Measurements from ENCODE around the gene HDDC3. TPM values are rescaled to one million over a fixed set of nuclear protein-coding genes. Genes with fewer than 3 reads are reported as not detected.
A peak's percentile ranks its signal among the peaks of the same experiment; 100 is the strongest.
"Not testable (repeated sequence)": the region's sequence is repeated elsewhere in the genome, so short reads cannot be mapped to it uniquely, and the experiment has no call there.

The HDDC3 gene
- total RNA-seq, 2 donors from 2014 or later, result 15.9 to 19.0 TPM

GRCh38 chr15:90902040-90902839 lies 30.1 kb downstream of the HDDC3 start:
- no peaks in the 10 kb centered on the region for H3K27me3 Mint-ChIP-seq
- peaks cover 18% of the 10 kb centered on the region for H3K4me1 Mint-ChIP-seq
- ATAC-seq (replicated peaks), result peak; percentile 78
- H3K4me3 Mint-ChIP-seq, result peak overlapping the region; percentile 84
- H3K36me3 Mint-ChIP-seq (ENCODE audit: low read depth), result peaks cover 44% of the 10 kb centered on the region
- peak overlapping the region; percentile 85 for H3K27ac Mint-ChIP-seq
- no peaks in the 10 kb centered on the region for H3K9me3 Mint-ChIP-seq

DNA sequence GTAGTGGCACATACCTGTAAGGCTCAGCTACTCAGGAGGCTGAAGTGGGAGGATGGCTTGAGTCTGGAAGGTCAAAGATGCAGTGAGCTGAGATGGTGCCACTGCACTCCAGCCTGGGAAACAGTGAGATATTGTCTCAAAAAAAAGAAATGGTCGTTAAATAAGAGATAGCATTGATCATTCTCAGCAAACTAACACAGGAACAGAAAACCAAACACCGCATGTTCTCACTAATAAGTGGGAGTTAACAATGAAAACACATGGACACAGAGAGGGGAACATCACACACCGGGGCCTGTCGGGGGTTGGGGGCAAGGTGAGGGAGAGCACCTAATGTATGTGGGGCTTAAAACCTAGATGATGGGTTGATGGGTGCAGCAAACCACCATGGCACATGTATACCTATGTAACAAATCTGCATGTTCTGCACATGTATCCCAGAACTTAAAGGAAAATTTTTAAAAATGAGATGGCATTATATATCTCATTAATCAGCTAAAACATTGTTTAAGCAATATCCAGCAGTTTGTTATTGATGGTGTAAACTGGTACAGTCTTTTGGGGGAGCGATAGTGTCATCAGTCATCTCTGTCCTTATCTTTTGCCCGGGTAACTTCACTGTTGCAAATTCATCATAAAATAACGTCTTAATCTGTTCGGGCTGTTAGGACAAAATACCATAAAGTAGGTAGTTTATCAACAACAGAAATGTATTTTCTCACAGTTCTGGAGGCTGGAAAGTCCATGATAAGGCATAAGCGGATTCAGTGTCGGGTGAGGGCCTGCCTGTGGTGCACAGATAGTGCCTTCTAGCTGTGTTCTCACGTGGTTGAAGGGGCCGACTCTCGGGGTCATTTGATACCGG lies 30.9 kb downstream of the HDDC3 start:
- peak overlapping the region; percentile 85 for H3K27ac Mint-ChIP-seq

DNA sequence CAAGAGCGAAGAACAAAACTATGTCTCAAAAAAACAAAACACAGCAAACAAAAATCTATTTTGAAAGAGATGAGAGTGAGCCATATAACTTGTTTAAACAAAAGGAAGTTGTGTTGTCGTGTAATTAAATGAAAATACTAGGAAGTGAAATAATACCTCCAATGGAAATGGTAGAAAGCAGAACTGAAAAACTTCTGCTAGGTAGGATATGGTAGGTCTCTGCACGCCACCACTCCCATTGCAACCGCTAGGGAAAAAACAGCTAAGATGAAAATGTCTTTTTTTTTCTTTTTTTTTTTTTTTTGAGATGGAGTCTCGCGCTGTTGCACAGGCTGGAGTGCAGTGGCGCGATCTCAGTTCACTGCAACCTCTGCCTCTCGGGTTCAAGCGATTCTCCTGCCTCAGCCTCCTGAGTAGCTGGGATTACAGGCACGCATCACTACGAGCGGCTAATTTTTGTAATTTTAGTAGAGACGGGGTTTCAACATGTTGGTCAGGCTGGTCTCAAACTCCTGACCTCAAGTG lies 35.2 kb downstream of the HDDC3 start:
- peaks cover 51% of the 10 kb centered on the region for H3K36me3 Mint-ChIP-seq (ENCODE audit: low read depth)
- not testable (repeated sequence) for H3K27me3 Mint-ChIP-seq; H3K9me3 Mint-ChIP-seq; H3K4me3 Mint-ChIP-seq; ATAC-seq (replicated peaks); H3K4me1 Mint-ChIP-seq
- peak overlapping the region; percentile 5 for H3K27ac Mint-ChIP-seq

More for the DNA sequence above, 30.9 kb downstream of the HDDC3 start:
- H3K36me3 Mint-ChIP-seq (ENCODE audit: low read depth), result peaks cover 43% of the 10 kb centered on the region
- no peak for ATAC-seq (replicated peaks)
- no peaks in the 10 kb centered on the region for H3K9me3 Mint-ChIP-seq
- H3K27me3 Mint-ChIP-seq, result no peaks in the 10 kb centered on the region
- peaks cover 18% of the 10 kb centered on the region for H3K4me1 Mint-ChIP-seq
- H3K4me3 Mint-ChIP-seq, result peak overlapping the region; percentile 84

DNA sequence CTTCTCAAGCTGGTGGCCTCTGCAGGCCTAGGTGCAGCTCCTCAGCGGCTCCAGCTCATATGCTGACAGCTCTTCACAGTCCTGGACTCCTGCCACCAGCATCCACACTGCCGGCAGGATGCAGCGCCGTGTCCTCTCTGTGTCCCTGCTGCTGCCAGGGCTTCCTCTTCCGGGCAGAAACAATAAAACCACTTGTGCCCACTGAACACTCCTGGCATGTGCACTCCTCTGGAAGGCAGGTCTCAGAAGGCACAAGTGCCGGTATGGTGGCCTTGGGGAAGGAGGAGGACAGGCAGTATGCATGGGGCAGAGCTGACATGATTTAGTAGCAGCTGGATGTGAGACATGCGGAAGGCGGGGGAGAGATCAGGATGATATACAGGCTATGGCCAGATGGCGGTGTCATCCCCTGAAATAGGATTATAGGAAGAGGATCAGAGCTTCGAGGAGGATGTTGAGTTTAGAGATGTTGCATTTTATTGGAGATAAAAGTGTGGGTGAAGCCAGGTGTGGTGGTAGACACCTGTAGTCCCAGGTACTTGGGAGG lies 36.7 kb downstream of the HDDC3 start:
- Mint-ChIP-seq H3K27ac (peak overlapping the region; percentile 20), H3K4me1 (no peaks in the 10 kb centered on the region), H3K4me3 (no peak overlapping the region), H3K27me3 (no peaks in the 10 kb centered on the region), H3K36me3 (ENCODE audit: low read depth) (peaks cover 59% of the 10 kb centered on the region), H3K9me3 (no peaks in the 10 kb centered on the region)
- no peak for ATAC-seq (replicated peaks)

GRCh38 chr15:90893175-90894090 lies 38.9 kb downstream of the HDDC3 start:
- H3K27me3 Mint-ChIP-seq, result no peaks in the 10 kb centered on the region
- H3K27ac Mint-ChIP-seq, result no peak overlapping the region
- peaks cover 2% of the 10 kb centered on the region for H3K4me1 Mint-ChIP-seq
- ATAC-seq (replicated peaks), result no peak
- H3K9me3 Mint-ChIP-seq, result no peaks in the 10 kb centered on the region
- H3K36me3 Mint-ChIP-seq (ENCODE audit: low read depth), result peaks cover 77% of the 10 kb centered on the region
- no peak overlapping the region for H3K4me3 Mint-ChIP-seq

DNA sequence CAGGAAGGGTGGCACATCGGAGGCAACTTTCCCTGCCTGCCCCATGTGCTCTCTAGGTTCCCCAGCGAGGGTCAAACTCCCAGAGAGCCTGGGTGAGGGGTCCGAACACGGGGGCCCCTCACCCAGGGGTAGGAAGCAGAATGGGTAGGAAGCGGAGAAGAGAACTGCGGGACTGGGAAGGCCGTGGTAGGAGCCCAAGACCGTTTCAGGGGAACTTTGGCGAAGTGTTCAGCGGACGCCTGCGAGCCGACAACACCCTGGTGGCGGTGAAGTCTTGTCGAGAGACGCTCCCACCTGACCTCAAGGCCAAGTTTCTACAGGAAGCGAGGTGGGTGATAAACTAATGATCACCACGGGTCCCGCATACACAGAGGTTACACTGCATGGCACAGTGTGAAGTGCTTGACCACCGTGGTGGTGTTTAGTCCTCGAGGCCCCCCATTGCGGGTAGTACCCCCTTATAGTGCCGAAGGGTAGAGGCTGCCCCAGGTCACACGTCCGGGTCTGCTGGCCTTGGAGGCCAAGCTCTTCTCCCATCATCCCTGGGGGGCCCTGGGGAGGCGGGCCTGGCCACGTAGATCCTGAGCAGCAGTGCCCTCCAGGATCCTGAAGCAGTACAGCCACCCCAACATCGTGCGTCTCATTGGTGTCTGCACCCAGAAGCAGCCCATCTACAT lies 39.7 kb downstream of the HDDC3 start:
- Mint-ChIP-seq H3K9me3 (no peaks in the 10 kb centered on the region), H3K27me3 (no peaks in the 10 kb centered on the region), H3K4me1 (peaks cover 5% of the 10 kb centered on the region), H3K36me3 (ENCODE audit: low read depth) (peaks cover 85% of the 10 kb centered on the region), H3K27ac (peak overlapping the region; percentile 56), H3K4me3 (no peak overlapping the region)
- no peak for ATAC-seq (replicated peaks)

DNA sequence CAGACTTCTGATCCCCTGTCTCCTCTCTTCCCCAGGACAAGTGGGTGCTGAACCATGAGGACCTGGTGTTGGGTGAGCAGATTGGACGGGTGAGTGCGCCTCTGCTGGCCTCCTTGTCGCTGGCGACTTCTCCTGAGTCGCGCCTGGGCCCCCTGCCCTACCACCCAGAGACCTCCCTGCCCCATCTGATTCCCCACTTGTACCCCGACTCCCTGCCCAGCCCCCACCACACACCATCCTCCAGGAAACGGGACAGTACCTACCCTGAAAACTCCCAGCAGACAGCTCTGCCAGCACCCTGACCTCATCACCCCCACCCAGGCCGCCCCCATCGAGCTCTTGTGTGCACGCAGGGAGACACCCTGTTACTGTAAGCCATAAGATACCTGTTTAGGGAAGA lies 40.3 kb downstream of the HDDC3 start:
- Mint-ChIP-seq H3K36me3 (ENCODE audit: low read depth) (peaks cover 90% of the 10 kb centered on the region), H3K9me3 (no peaks in the 10 kb centered on the region), H3K4me1 (peaks cover 5% of the 10 kb centered on the region), H3K27me3 (no peaks in the 10 kb centered on the region), H3K4me3 (no peak overlapping the region), H3K27ac (peak overlapping the region; percentile 56)
- ATAC-seq (replicated peaks), result no peak

- no peak overlapping the region for H3K27ac Mint-ChIP-seq
- no peak for ATAC-seq (replicated peaks)
- H3K4me3 Mint-ChIP-seq, result no peak overlapping the region
- peaks cover 5% of the 10 kb centered on the region for H3K4me1 Mint-ChIP-seq
- peaks cover 90% of the 10 kb centered on the region for H3K36me3 Mint-ChIP-seq (ENCODE audit: low read depth)
- no peaks in the 10 kb centered on the region for H3K9me3 Mint-ChIP-seq
- H3K27me3 Mint-ChIP-seq, result no peaks in the 10 kb centered on the region
These were observed 40.9 kb downstream of the HDDC3 start for GRCh38 chr15:90891346-90891949.

DNA sequence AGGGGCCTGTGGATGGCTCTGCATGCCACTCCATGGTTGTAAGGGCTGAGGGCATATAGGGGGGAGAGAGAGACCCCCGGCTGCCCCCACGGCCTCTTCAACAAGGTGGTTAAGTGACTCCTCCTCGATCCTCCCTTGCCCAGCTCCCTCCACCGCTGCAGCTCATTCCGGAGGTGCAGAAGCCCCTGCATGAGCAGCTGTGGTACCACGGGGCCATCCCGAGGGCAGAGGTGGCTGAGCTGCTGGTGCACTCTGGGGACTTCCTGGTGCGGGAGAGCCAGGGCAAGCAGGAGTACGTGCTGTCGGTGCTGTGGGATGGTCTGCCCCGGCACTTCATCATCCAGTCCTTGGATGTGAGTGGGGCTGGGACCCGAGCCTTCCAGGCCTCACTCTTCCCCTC lies 41.5 kb downstream of the HDDC3 start:
- no peak overlapping the region for H3K27ac Mint-ChIP-seq
- peaks cover 90% of the 10 kb centered on the region for H3K36me3 Mint-ChIP-seq (ENCODE audit: low read depth)
- ATAC-seq (replicated peaks), result no peak
- H3K27me3 Mint-ChIP-seq, result no peaks in the 10 kb centered on the region
- no peaks in the 10 kb centered on the region for H3K9me3 Mint-ChIP-seq
- peaks cover 5% of the 10 kb centered on the region for H3K4me1 Mint-ChIP-seq
- no peak overlapping the region for H3K4me3 Mint-ChIP-seq

GRCh38 chr15:90889736-90890456 lies 42.5 kb downstream of the HDDC3 start:
- Mint-ChIP-seq H3K4me1 (peaks cover 5% of the 10 kb centered on the region), H3K4me3 (no peak overlapping the region), H3K36me3 (ENCODE audit: low read depth) (peaks cover 91% of the 10 kb centered on the region), H3K27ac (peak overlapping the region; percentile 50), H3K27me3 (no peaks in the 10 kb centered on the region), H3K9me3 (no peaks in the 10 kb centered on the region)
- no peak for ATAC-seq (replicated peaks)

DNA sequence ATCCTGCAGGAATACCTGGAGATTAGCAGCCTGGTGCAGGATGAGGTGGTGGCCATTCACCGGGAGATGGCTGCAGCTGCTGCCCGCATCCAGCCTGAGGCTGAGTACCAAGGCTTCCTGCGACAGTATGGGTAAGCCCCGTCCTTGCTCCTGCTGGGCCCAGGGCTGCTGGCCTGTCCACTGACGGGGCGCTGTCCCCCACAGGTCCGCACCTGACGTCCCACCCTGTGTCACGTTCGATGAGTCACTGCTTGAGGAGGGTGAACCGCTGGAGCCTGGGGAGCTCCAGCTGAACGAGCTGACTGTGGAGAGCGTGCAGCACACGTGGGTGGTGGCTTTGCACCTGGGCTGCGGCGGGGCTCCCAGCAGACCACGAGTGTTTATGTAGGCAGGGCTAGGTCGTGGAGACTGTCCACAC lies 43.0 kb downstream of the HDDC3 start:
- H3K4me3 Mint-ChIP-seq, result no peak overlapping the region
- H3K36me3 Mint-ChIP-seq (ENCODE audit: low read depth), result peaks cover 89% of the 10 kb centered on the region
- H3K27me3 Mint-ChIP-seq, result no peaks in the 10 kb centered on the region
- H3K4me1 Mint-ChIP-seq, result peaks cover 5% of the 10 kb centered on the region
- H3K9me3 Mint-ChIP-seq, result no peaks in the 10 kb centered on the region
- peak overlapping the region; percentile 50 for H3K27ac Mint-ChIP-seq
- ATAC-seq (replicated peaks), result no peak

GRCh38 chr15:90887037-90887481 lies 45.3 kb downstream of the HDDC3 start:
- Mint-ChIP-seq H3K36me3 (ENCODE audit: low read depth) (peaks cover 83% of the 10 kb centered on the region), H3K9me3 (no peaks in the 10 kb centered on the region), H3K4me1 (peaks cover 5% of the 10 kb centered on the region), H3K4me3 (no peak overlapping the region), H3K27me3 (no peaks in the 10 kb centered on the region), H3K27ac (peak overlapping the region; percentile 49)
- no peak for ATAC-seq (replicated peaks)
